NCI-H187 (cell line): ENCODE results near the gene CRTC1.

Experiments
- DNase-seq, 2 experiments: peaks; one replicate each; lab custom pipeline; 2025; lab: John Stamatoyannopoulos, UW

Gene CRTC1

GRCh38 chr19:18783958-18784785 is 100.7 kb downstream of the CRTC1 start:
- DNase-seq: no peak

DNA sequence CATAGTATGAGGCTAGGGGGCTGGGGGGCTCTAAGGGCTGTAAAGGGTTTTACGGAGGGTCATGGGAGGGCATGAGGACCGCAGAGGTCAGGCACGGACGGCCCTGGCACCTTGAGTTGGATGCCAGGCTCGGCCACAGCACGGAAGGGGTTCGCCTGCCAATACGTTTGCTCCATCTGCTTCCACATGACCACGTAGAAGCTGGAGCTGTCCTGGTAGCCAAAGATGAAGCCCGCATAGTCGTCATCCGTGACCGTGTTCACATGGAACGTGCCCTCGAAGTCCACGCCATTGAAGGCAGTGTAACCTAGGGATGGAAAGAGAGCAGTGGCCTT is 101.3 kb downstream of the CRTC1 start:
- DNase-seq: no peak

GRCh38 chr19:18785179-18786124 is 102.0 kb downstream of the CRTC1 start:
- DNase-seq: peak; percentile 31 to 67

- no peak for DNase-seq
Observed at GRCh38 chr19:18788529-18789421, 105.3 kb downstream of the CRTC1 start.

- DNase-seq: no peak
Observed at GRCh38 chr19:18789422-18789869, 106.0 kb downstream of the CRTC1 start.

DNA sequence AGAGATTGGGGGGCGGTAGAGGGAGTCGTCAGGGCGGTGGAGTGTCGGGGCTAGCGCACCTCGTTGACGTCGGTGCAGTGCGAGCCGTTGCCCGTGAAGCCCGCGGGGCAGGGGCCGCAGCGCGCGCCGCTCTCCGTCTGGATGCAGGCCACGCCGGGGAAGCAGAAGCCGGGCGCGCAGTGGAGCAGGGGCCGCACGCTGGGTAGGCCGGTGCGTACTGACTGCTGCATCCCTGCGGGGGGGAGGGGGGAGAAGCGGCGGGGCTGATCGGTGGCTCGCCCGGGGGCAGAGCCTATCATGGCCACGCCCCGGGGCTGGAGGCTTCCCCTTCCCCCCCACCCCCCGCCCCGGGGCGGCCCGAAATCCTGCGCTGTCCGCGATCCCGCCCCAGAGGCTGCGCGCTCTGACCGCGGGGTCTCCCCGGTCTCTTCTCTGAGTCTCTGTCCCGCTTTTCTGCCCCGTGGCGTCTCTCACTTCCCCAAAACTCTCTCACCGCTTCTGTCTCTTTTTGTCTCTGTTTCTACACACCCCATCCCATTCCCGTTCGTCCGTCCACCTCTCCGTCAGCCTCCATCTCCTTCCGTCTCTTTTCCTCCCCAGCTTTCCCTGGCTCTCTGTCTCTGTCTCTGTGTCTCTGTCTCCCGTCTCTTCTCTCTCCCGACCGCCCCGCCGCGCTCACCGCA is 106.5 kb downstream of the CRTC1 start:
- no peak for DNase-seq

DNA sequence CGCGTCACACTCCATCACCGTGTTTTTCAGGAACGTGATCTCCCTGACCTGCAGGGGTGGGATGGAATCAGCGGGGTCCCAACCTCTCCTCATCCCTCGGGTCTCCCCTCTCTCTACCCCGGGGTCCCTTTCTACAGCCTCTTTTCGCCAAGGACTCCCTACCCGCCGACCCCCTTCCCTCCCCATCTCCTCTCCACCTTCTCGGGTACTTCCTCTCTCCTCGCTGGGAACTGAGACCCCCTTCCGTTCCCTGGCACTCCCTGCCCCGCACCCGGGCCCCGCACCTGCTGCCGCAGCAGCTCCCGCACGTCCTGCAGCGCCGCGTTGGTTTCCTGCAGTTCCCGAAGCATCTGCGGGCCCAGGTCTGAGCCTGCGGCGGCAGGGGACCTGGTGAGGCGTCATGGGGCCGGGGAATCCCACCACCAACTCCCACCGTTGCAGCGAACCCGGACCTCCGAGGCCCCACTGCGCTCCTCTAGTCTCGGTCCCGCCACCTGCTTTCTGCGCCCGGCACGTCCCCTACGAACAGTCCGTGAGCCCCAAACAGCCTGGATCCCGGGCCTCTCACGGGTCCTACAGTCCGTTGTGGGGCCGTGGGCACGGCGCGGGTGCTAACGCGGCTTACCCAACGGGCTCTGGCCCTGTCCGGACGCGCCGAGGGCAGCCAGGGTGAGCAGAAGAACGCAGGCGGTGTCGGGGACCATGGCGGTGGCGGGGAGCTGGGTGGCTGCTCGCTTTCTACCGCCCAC is 107.3 kb downstream of the CRTC1 start, which contains the start of gene COMP:
COMP (minus strand) TSS at position 740 of the 749 bp plus-strand sequence; CDS start at position 704, 36 bp downstream.
- DNase-seq: no peak

- DNase-seq: no peak
Observed at GRCh38 chr19:18791315-18791678, 107.8 kb downstream of the CRTC1 start.

GRCh38 chr19:18792661-18793060 is 109.2 kb downstream of the CRTC1 start:
- DNase-seq: no peak

DNA sequence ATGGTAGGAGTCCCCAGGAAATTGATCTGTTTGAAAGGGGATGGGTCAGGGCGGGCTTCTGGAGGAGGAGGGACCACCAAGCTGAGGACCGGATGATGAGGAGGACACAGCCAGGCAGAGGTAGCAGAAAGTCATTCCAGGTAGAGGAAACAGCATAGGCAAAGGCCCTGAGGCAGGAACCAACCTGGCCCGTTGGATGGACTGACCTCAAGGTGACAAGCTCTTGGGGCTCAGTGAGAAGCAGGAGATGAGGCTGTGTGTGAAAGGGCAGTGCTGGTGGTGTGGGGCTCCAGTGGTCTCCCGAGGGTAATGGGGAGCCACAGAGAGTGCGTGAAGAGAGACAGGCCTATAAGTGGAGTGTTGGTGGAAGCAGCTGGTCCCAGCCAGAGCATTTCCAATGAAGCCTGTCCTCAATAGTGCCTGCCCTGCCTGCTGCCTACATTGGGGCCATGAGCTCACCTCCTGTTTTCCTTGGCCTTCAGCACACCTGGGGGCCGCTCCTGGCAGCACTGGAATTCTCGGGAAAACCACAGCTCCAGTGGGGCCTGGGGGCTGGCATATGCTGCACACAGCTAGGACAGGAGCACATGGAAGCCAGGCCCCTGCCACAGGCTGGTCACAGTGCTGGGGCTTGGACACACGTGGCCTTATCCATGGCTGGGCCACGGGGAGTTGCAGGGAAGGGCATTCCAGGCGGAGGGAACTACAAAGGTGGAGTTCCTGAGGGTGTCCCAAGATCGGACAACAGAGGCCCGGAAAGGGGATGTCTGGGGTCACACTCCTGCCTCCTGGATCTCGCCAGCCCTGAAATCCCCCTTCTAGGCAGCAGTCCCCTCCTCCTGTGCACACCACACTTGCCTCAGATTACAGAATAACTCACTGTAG is 109.9 kb downstream of the CRTC1 start:
- DNase-seq: no peak

GRCh38 chr19:18794029-18794313 is 110.5 kb downstream of the CRTC1 start:
- no peak for DNase-seq

DNA sequence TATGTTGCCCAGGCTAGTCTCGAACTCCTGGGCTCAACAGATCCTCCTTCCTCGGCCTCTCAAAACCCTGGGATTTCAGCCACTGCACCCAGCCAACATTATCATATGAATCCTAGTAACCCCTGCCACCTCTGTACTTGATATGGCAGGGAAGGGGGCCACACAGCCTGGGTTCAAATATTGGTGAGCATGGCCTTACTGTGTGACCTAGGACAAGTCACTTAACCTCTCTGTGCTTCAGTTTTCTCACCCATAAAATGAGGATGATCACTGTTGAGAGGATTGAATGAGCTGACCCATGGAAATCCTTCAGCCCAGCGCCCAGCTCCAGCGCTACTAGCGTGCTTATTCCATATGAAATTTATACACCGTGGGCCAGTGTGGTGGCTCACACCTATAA is 111.2 kb downstream of the CRTC1 start:
- DNase-seq: no peak

- DNase-seq: no peak
Observed at GRCh38 chr19:18795540-18795939, 112.1 kb downstream of the CRTC1 start.

DNA sequence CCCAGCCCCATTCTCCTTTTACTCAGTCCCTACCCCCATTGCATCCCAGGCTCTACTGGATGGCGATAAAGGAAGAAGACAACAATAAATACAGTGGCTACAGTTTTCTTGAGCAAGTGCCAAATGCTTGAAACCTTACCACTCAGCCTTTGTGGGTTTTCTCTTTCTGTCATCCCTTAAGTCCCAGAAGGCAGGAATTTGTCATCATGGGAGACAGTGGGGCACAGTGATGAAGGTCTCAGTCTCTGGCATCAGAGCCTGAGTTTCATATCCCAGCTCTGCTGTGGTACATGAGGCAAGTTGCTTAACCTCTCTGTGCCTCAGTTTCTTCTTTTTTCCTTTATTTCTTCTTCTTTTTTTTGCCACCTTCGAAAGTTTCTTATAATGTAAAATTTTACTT is 112.8 kb downstream of the CRTC1 start:
- no peak for DNase-seq

- DNase-seq: no peak
Observed at GRCh38 chr19:18798384-18799352, 115.2 kb downstream of the CRTC1 start.

- no peak for DNase-seq
Observed at GRCh38 chr19:18799389-18799970, 116.0 kb downstream of the CRTC1 start.

DNA sequence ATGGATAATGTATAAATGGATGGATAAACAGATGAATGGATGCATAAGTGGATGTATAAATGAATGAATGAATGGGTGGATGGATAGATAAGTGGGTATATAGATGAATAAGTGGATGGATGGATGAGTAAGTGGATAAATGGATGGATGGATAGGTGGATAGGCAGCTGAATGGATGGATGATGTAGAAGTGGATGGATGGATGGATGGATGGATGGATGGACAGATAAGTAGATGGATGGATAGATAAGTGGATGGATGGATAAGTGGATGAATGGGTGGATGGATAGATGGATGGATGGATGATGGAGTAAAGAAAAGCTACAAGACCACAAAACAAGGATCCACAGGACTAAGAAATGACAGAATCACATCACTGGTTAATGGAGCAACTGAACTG is 116.6 kb downstream of the CRTC1 start:
- DNase-seq: no peak

GRCh38 chr19:18800636-18801035 is 117.2 kb downstream of the CRTC1 start:
- no peak for DNase-seq
